GM03348 (cell line): ENCODE results near the gene PPP4R3A.
"Not testable (repeated sequence)": the region's sequence is repeated elsewhere in the genome, so short reads cannot be mapped to it uniquely, and the experiment has no call there.

Source experiments
- DNase-seq: peaks from one replicate; pipeline ENCODE4 v3.0.0; 2012; ENCODE audit warnings: low spot score

The PPP4R3A gene

DNA sequence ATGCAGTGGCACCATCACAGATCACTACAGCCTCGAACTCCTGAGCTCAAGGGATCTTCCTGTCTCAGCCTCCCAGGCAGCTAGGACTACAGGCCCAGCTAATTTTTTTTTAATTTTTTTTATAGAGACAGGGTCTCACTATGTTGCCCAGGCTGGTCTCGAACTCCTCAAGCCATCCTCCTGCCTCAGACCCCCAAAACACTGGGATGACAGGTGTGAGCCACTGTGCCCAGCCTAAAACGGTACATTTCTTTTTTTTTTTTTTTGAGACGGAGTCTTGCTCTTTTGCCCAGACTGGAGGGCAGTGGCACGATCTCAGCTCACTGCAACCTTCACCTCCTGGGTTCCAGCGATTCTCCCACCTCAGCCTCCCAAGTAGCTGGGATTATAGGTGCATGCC lies 100.9 kb downstream of the PPP4R3A start:
- not testable (repeated sequence) for DNase-seq
